Loucy (cell line): Measurements from ENCODE around the gene PHB1.
A peak's percentile ranks its signal among the peaks of the same experiment; 100 is the strongest.

Experiments used
- EZH2phosphoT487 ChIP-seq: fragments of 200-600 bp; IDR thresholded peaks from 2 replicates; pipeline ENCODE4 v1.6.1; 2018; ENCODE audit warnings: antibody characterized with exemption, mild to moderate bottlenecking, moderate library complexity, borderline replicate concordance
- TF ChIP-seq, protein P1 (sequence below): fragments of 200-600 bp; sonication (generic); conservative IDR thresholded peaks from 2 replicates; pipeline ENCODE4 v1.5.1; 2014; ENCODE audit warnings: mild to moderate bottlenecking, antibody characterized with exemption, low read length

DNA sequence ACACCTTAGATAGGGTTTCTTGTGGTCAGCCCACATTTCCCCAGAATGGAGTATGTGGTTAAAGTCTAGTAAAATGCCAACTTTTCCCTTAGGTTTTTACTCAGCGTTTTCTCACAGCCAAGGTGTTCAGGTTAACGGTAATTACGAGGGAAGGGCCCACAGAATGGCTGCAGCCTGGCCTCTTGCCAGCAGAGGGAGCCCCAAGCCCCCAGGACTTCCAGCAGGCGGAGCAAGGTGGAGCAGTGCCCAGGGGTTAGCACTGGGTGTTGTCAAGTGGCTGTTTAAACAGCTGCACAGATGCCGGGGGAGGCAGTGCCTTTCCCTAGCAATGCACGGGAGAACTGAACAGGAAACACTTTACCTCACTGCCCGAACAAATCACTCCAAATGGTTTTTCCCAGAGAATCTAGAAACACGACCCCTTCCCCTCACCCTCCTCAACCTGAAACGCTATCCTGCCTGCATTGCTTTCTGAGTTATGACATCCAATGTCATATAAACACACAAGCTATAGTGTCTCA, 6.6 kb downstream of the PHB1 start:
- no peak for TF ChIP-seq EZH2phosphoT487
- TF ChIP-seq, protein P1, sequence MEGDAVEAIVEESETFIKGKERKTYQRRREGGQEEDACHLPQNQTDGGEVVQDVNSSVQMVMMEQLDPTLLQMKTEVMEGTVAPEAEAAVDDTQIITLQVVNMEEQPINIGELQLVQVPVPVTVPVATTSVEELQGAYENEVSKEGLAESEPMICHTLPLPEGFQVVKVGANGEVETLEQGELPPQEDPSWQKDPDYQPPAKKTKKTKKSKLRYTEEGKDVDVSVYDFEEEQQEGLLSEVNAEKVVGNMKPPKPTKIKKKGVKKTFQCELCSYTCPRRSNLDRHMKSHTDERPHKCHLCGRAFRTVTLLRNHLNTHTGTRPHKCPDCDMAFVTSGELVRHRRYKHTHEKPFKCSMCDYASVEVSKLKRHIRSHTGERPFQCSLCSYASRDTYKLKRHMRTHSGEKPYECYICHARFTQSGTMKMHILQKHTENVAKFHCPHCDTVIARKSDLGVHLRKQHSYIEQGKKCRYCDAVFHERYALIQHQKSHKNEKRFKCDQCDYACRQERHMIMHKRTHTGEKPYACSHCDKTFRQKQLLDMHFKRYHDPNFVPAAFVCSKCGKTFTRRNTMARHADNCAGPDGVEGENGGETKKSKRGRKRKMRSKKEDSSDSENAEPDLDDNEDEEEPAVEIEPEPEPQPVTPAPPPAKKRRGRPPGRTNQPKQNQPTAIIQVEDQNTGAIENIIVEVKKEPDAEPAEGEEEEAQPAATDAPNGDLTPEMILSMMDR, result peak; percentile 100
